Peyer's patch (tissue), 4 donors: ENCODE data around the gene LRRC8B. TPM values are rescaled to one million over a fixed set of nuclear protein-coding genes. Genes with fewer than 3 reads are reported as not detected.

Experiments used
- DNase-seq, 3 donors: peaks; one replicate each; pipeline ENCODE4 v3.0.0-alpha.2; 2017 to 2019
- H3K27ac ChIP-seq, 4 donors: fragments of 200-600 bp; sonication (generic); one replicate each; pipeline ENCODE4 v1.5.1; 2016 to 2019
- H3K27me3 ChIP-seq, 2 donors: fragments of 200-600 bp; sonication (generic); one replicate each; pipeline ENCODE4 v1.5.1; 2019
- H3K36me3 ChIP-seq, 3 donors: fragments of 200-600 bp; sonication (generic); one replicate each; pipeline ENCODE4 v1.5.1; 2016 to 2019
- H3K4me1 ChIP-seq, 4 donors: fragments of 200-600 bp; sonication (generic); one replicate each; pipeline ENCODE4 v1.5.1; 2016 to 2019
- H3K4me3 ChIP-seq, 4 donors: fragments of 200-600 bp; sonication (generic); 1 replicate in 3 of 4; 2 replicates in 1 of 4; pipeline ENCODE4 v1.5.1; 2016 to 2019; ENCODE audit warnings: mild to moderate bottlenecking in 1 of 4
- H3K9me3 ChIP-seq, 4 donors: fragments of 200-600 bp; sonication (generic); one replicate each; pipeline ENCODE4 v1.5.1; 2016 to 2019; ENCODE audit warnings: mild to moderate bottlenecking in 1 of 4
- CTCF ChIP-seq, 6 experiments: fragments of 450-650 bp in 4 of 6; fragments of 200-600 bp in 2 of 6; sonication (generic) in 1 of 6; IDR thresholded peaks; one replicate each; pipeline ENCODE4 v1.5.1; 2017 to 2019; ENCODE audit warnings: antibody characterized with exemption in 6 of 6, mild to moderate bottlenecking in 3 of 6, moderate library complexity in 1 of 6
- POLR2A ChIP-seq, 2 donors: fragments of 450-650 bp; IDR thresholded peaks; one replicate each; pipeline ENCODE4 v1.5.1; 2017; ENCODE audit warnings: antibody characterized with exemption in 2 of 2, mild to moderate bottlenecking in 2 of 2, moderate library complexity in 2 of 2
- total RNA-seq, 4 donors: library from RNA; depleted of rRNA; stranded (reverse); fragments of >200 nt; gene quantifications; one replicate each; pipeline ENCODE4 v1.1.0, GENCODE V29; 2016

The LRRC8B gene
- total RNA-seq: 10 to 100 TPM in 1 of 4 donors, 1 to 10 TPM in 3; 5.0 to 12.1 (median 7.9) TPM

DNA sequence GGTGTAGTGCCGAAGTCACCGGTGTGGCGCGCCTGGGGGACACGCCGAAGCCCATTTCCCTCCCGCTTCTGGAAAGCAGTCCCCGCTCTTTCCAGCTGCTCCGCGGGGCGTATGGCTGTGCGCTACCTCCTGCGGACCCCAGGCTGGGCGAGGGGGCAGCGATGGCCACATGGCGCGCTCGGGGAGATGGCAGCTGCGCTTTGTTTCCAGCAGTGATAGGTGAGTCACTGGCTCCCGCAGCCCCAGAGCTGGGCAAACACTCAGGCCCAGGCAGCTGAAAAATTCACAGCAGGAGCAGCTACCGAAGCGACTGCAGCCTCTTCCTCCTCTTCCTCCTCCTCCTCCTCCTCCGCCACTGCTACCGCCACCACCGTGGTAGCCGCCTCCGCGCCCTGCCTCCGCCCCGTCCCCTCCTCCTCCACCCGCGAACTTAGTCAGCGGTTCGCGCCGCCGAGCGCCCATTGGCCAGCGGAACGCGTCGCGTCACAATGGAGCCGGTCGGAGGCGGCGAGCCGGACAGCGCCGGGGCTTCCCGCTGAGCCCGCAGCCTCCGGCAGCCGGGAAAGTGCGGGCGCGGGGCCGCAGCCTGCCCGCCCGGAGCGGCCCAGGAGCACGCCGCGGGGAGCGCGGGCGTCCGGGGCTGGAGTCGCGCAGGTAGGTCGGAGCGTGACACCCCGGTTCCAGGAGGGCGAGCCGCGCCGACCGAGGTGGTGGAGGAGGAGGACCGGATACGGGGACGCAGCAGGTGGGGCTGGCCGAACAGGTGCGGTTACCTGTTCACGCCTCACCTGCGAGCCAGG is at the start of gene LRRC8B:
TSS of gene LRRC8B (plus strand) at position 461 of the 800 bp plus-strand sequence. CDS start 57,822 bp downstream, outside the sequence.
- H3K4me1 ChIP-seq: peaks cover 0 to 6% (median 1%) of the 10 kb centered on the region in 4 donors
- no peaks in the 10 kb centered on the region for H3K27me3 ChIP-seq
- DNase-seq: peak; percentile 86 to 96 (median 95)
- peak within 1 kb of the TSS; percentile 89 to 97 (median 93) for H3K27ac ChIP-seq
- no peaks in the 10 kb centered on the region for H3K9me3 ChIP-seq
- H3K4me3 ChIP-seq: peak within 1 kb of the TSS; percentile 73 to 91 (median 86)
- TF ChIP-seq POLR2A (IDR thresholded peaks at IDR 0.05) (peak; percentile 57 to 68), CTCF (IDR thresholded peaks at IDR 0.05) (peak in 1 of 6 experiments; percentile 13)
- H3K36me3 ChIP-seq: no peaks in the 10 kb centered on the region

GRCh38 chr1:89475269-89475668 is 49.4 kb upstream of the LRRC8B start:
- Histone ChIP-seq H3K9me3 (no peaks in the 10 kb centered on the region), H3K4me1 (no peaks in the 10 kb centered on the region), H3K27me3 (no peaks in the 10 kb centered on the region), H3K36me3 (no peaks in the 10 kb centered on the region), H3K27ac (no peak overlapping the region), H3K4me3 (no peak overlapping the region)
- TF ChIP-seq CTCF (IDR thresholded peaks at IDR 0.05) (no peak), POLR2A (IDR thresholded peaks at IDR 0.05) (no peak)
- DNase-seq: no peak

GRCh38 chr1:89476072-89476471 is 48.6 kb upstream of the LRRC8B start:
- H3K36me3 ChIP-seq: no peaks in the 10 kb centered on the region
- no peaks in the 10 kb centered on the region for H3K27me3 ChIP-seq
- H3K4me1 ChIP-seq: no peaks in the 10 kb centered on the region
- no peak overlapping the region for H3K4me3 ChIP-seq
- no peak for DNase-seq
- TF ChIP-seq CTCF (IDR thresholded peaks at IDR 0.05) (no peak), POLR2A (IDR thresholded peaks at IDR 0.05) (no peak)
- H3K27ac ChIP-seq: no peak overlapping the region
- peaks cover 0 to 6% (median 0%) of the 10 kb centered on the region in 4 donors for H3K9me3 ChIP-seq

DNA sequence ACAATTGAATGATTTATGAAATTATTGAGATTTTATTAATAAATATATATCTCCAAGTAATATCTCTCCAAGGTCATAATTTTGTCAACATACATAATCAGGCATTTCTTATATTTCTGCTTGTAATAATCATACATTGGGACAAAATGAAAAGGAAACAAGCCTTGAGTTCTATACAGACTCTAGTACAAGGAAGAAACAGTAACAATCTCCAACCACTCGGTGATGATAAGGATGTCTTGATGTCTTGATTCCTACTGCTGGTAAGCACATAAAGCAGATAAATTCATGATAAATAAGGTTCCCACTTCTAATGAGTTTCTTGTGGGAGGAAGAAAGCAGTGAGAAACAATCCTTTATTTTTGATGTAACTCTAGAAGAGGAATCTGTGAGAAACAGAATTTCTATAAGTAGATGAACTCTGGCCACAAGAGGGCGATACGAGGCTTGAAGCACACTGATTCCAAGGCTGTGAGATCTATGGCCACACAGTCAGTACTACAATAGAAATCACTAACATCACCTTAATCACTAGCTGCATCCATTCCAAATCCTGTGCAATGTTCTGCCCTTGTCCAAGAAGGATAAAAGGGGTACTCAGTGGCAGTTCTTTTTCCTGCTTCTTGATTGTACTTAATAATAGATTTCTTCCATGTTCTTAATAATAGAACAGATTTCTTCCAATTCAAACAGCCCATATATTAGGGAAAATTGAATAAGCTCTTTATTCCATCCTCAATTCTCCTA is 41.4 kb upstream of the LRRC8B start:
- no peak overlapping the region for H3K27ac ChIP-seq
- peak; percentile 55 to 92 (median 82) for DNase-seq
- peaks cover 0 to 6% (median 0%) of the 10 kb centered on the region in 4 donors for H3K9me3 ChIP-seq
- TF ChIP-seq CTCF (IDR thresholded peaks at IDR 0.05): peak; percentile 42 to 78 (median 75)
- TF ChIP-seq POLR2A (IDR thresholded peaks at IDR 0.05): no peak
- H3K27me3 ChIP-seq: no peaks in the 10 kb centered on the region
- H3K4me3 ChIP-seq: no peak overlapping the region
- no peaks in the 10 kb centered on the region for H3K36me3 ChIP-seq
- H3K4me1 ChIP-seq: no peaks in the 10 kb centered on the region

GRCh38 chr1:89483757-89484077 is 40.9 kb upstream of the LRRC8B start:
- TF ChIP-seq CTCF (IDR thresholded peaks at IDR 0.05): no peak
- no peak for TF ChIP-seq POLR2A (IDR thresholded peaks at IDR 0.05)
- peaks cover 0 to 6% (median 0%) of the 10 kb centered on the region in 4 donors for H3K9me3 ChIP-seq
- H3K36me3 ChIP-seq: no peaks in the 10 kb centered on the region
- DNase-seq: no peak
- no peak overlapping the region for H3K27ac ChIP-seq
- H3K4me3 ChIP-seq: no peak overlapping the region
- H3K4me1 ChIP-seq: no peaks in the 10 kb centered on the region
- no peaks in the 10 kb centered on the region for H3K27me3 ChIP-seq
